Esophagus muscularis mucosa (tissue), 4 donors: ENCODE data around the gene AKT3. TPM values are rescaled to one million over a fixed set of nuclear protein-coding genes. Genes with fewer than 3 reads are reported as not detected.

Experiments
- DNase-seq: peaks from one replicate; pipeline ENCODE4 v3.0.0-alpha.2; 2017; ENCODE audit errors: extremely low spot score
- H3K27ac ChIP-seq, 4 donors: fragments of 200-600 bp; sonication (generic); replicated peaks in 1 of 4; 1 replicate in 3 of 4; 2 replicates in 1 of 4; pipeline ENCODE4 v1.5.1; 2016 to 2019; ENCODE audit warnings: mild to moderate bottlenecking in 1 of 4
- H3K27me3 ChIP-seq, 4 donors: fragments of 200-600 bp; sonication (generic); one replicate each; pipeline versions ENCODE4 v1.5.1 to v1.6.0; 2016 to 2019
- H3K36me3 ChIP-seq, 4 donors: fragments of 200-600 bp; sonication (generic); one replicate each; pipeline ENCODE4 v1.5.1; 2016 to 2019
- H3K4me1 ChIP-seq, 4 donors: fragments of 200-600 bp; sonication (generic); one replicate each; pipeline ENCODE4 v1.5.1; 2016 to 2019
- H3K4me3 ChIP-seq, 4 donors: fragments of 200-600 bp; sonication (generic); 1 replicate in 2 of 4; 2 replicates in 2 of 4; pipeline ENCODE4 v1.5.1; 2016 to 2019; ENCODE audit warnings: mild to moderate bottlenecking in 4 of 4, moderate library complexity in 1 of 4
- H3K9me3 ChIP-seq, 4 donors: fragments of 200-600 bp; sonication (generic); 1 replicate in 3 of 4; 2 replicates in 1 of 4; pipeline ENCODE4 v1.5.1; 2016 to 2019
- EP300 ChIP-seq: sonication (generic); formaldehyde crosslinking; IDR thresholded peaks from one replicate; pipeline ENCODE4 v1.6.1; 2017; ENCODE audit warnings: antibody characterized with exemption
- POLR2A ChIP-seq: fragments of 450-650 bp; IDR thresholded peaks from one replicate; pipeline ENCODE4 v1.6.1; 2017; ENCODE audit warnings: antibody characterized with exemption, moderate library complexity, mild to moderate bottlenecking, low read depth
- POLR2AphosphoS5 ChIP-seq, 2 donors: sonication (generic); formaldehyde crosslinking; IDR thresholded peaks; one replicate each; pipeline ENCODE4 v1.6.1; 2017; ENCODE audit warnings: antibody characterized with exemption in 2 of 2
- WGBS: methylation state at CpG from one replicate; pipeline ENCODE4 v1.1.5; 2018; 5-methylcytosine and 5-hydroxymethylcytosine counted together
- intact Hi-C: fragments of 100-400 bp; cut with DNase I; formaldehyde crosslinking; loops from one replicate; pipeline ENCODE4 v1.15.1; 2023
- total RNA-seq, 4 donors: library from RNA; depleted of rRNA; stranded (reverse); fragments of >200 nt; gene quantifications; one replicate each; pipeline versions ENCODE4 v1.1.0 to v1.2.1, GENCODE V29; 2016
- TF ChIP-seq, protein P1 (sequence below), 3 experiments: fragments of 200-600 bp in 2 of 3; fragments of 450-650 bp in 1 of 3; sonication (generic) in 2 of 3; IDR thresholded peaks; one replicate each; pipeline ENCODE4 v1.5.1; 2017 to 2019; ENCODE audit warnings: antibody characterized with exemption in 3 of 3, mild to moderate bottlenecking in 2 of 3, moderate library complexity in 1 of 3

The AKT3 gene
- total RNA-seq, 4 donors from 2014 or later = 63.9 to 104 (median 74.2) TPM

- Histone ChIP-seq H3K4me3 (no peak overlapping the region), H3K36me3 (peaks cover 0 to 21% (median 0%) of the 10 kb centered on the region in 4 donors), H3K27ac (no peak overlapping the region), H3K9me3 (peaks cover 0 to 8% (median 0%) of the 10 kb centered on the region in 4 donors), H3K27me3 (no peaks in the 10 kb centered on the region), H3K4me1 (peaks cover 0 to 18% (median 12%) of the 10 kb centered on the region in 4 donors)
- no peak for TF ChIP-seq EP300
- TF ChIP-seq POLR2AphosphoS5 (IDR thresholded peaks at IDR 0.05) = no peak
- TF ChIP-seq, protein P1, sequence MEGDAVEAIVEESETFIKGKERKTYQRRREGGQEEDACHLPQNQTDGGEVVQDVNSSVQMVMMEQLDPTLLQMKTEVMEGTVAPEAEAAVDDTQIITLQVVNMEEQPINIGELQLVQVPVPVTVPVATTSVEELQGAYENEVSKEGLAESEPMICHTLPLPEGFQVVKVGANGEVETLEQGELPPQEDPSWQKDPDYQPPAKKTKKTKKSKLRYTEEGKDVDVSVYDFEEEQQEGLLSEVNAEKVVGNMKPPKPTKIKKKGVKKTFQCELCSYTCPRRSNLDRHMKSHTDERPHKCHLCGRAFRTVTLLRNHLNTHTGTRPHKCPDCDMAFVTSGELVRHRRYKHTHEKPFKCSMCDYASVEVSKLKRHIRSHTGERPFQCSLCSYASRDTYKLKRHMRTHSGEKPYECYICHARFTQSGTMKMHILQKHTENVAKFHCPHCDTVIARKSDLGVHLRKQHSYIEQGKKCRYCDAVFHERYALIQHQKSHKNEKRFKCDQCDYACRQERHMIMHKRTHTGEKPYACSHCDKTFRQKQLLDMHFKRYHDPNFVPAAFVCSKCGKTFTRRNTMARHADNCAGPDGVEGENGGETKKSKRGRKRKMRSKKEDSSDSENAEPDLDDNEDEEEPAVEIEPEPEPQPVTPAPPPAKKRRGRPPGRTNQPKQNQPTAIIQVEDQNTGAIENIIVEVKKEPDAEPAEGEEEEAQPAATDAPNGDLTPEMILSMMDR (IDR thresholded peaks at IDR 0.05) = no peak
- no peak for TF ChIP-seq POLR2A
- intact Hi-C loops = no loop called here
- DNase-seq = no peak
- 90% methylated on average over 1 of the region's 1 CpG for WGBS
Measured at GRCh38 chr1:243520831-243521230, 329.2 kb downstream of the AKT3 start.

DNA sequence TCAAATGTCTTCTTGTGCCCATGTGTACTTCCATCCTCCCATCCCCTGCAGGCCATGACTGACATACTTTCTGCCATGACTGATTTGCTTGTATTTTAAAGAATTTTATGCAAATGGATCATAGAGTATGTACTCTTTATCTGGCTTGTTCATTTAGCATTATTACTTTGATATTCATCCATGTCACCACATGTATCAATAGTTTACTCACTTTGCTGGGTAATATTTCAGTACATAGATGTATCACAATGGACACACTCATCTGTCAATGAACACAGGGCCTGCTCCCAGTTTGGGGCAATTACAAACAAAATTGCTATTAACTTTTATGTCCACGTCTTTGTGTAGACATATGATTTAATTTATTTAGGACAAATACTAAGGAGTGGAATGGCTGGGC lies 335.1 kb downstream of the AKT3 start:
- WGBS = 100% methylated on average over 1 of the region's 1 CpG
- intact Hi-C loops = no loop called here
- Histone ChIP-seq H3K4me1 (peaks cover 0 to 7% (median 2%) of the 10 kb centered on the region in 4 donors), H3K27me3 (no peaks in the 10 kb centered on the region), H3K9me3 (peaks cover 0 to 8% (median 0%) of the 10 kb centered on the region in 4 donors), H3K4me3 (no peak overlapping the region), H3K36me3 (peaks cover 9 to 34% (median 15%) of the 10 kb centered on the region in 4 donors), H3K27ac (no peak overlapping the region)
- DNase-seq = no peak
- TF ChIP-seq, protein P1 (IDR thresholded peaks at IDR 0.05) = no peak
- TF ChIP-seq EP300 (no peak), POLR2AphosphoS5 (IDR thresholded peaks at IDR 0.05) (no peak), POLR2A (no peak)

DNA sequence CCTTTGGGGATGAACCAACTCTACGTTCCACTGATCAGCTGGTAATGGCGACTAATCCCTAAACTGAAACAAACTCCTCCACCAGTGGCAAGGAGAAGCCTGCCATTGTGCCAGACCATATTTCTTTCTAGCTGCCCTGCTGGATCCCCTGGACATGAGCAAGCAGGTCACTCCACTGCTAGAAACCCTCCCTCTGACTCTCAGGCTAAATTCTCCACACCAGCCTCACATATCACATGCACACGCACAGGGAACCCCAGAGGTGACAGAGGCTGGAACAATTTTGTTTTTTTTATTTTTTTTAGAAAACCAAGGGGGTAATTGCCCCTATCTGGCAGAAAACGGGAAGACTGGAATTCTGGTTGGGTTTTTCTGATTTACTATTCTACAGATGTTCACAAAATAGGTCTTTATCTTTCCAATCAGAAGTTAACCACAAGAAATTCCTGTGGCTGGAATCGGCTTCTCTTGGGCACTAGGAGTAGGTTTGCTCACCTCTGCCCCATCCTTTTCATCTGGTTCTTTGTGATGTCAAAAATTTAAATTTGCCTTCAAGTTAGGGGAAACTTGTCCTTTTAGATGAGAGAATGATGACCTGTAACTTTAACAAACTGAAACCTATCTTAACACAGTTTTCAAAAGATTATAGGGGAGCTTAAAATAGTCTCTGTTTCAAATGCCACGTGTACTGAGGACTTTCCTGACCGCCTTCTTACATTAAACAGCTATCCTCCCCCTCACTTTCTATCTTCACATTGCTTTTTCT lies 336.1 kb downstream of the AKT3 start:
- intact Hi-C loops = no loop called here
- TF ChIP-seq, protein P1 (IDR thresholded peaks at IDR 0.05) = no peak
- Histone ChIP-seq H3K27me3 (no peaks in the 10 kb centered on the region), H3K4me3 (no peak overlapping the region), H3K9me3 (peaks cover 0 to 8% (median 0%) of the 10 kb centered on the region in 4 donors), H3K36me3 (peaks cover 9 to 42% (median 19%) of the 10 kb centered on the region in 4 donors), H3K4me1 (peaks cover 0 to 7% (median 2%) of the 10 kb centered on the region in 4 donors), H3K27ac (no peak overlapping the region)
- 64% methylated on average over 7 of the region's 7 CpGs for WGBS
- DNase-seq = no peak

- Histone ChIP-seq H3K27me3 (no peaks in the 10 kb centered on the region), H3K4me3 (no peak overlapping the region), H3K4me1 (peaks cover 0 to 7% (median 3%) of the 10 kb centered on the region in 4 donors), H3K27ac (no peak overlapping the region), H3K36me3 (peaks cover 9 to 52% (median 20%) of the 10 kb centered on the region in 4 donors), H3K9me3 (no peaks in the 10 kb centered on the region)
- intact Hi-C loops = no loop called here
- TF ChIP-seq POLR2AphosphoS5 (IDR thresholded peaks at IDR 0.05) (no peak), POLR2A (no peak), EP300 (no peak)
- TF ChIP-seq, protein P1 (IDR thresholded peaks at IDR 0.05) = no peak
- DNase-seq = no peak
- WGBS = 100% methylated on average over 3 of the region's 3 CpGs
Measured at GRCh38 chr1:243510928-243511327, 339.1 kb downstream of the AKT3 start.
